Measurements from ENCODE around the gene ZSWIM4. TPM values are rescaled to one million over a fixed set of nuclear protein-coding genes. Genes with fewer than 3 reads are reported as not detected.
"Not testable (repeated sequence)": the region's sequence is repeated elsewhere in the genome, so short reads cannot be mapped to it uniquely, and the experiment has no call there.

The ZSWIM4 gene
- total RNA-seq, 4 donors from 2014 or later = 0.26 to 8.4 (median 6.0) TPM

- intact Hi-C loops (cut with DNase I; ENCODE audit: low total_unique reads) = no loop called here
- Histone ChIP-seq H3K9me3 (no peaks in the 10 kb centered on the region), H3K27me3 (no peaks in the 10 kb centered on the region), H3K27ac (no peak overlapping the region), H3K36me3 (no peaks in the 10 kb centered on the region), H3K4me1 (peaks cover 0 to 5% of the 10 kb centered on the region in 2 donors), H3K4me3 (no peak overlapping the region)
- TF ChIP-seq POLR2A (IDR thresholded peaks at IDR 0.05) (no peak), CTCF (IDR thresholded peaks at IDR 0.05) (no peak)
- DNase-seq = no peak
Observed at GRCh38 chr19:13790354-13790753, 4.9 kb upstream of the ZSWIM4 start.

- intact Hi-C loops (cut with DNase I; ENCODE audit: low total_unique reads); H3K9me3 ChIP-seq; H3K36me3 ChIP-seq; H3K4me3 ChIP-seq; H3K27me3 ChIP-seq; DNase-seq: not testable (repeated sequence)
- Histone ChIP-seq H3K4me1 (peaks cover 10 to 20% of the 10 kb centered on the region in 2 donors), H3K27ac (peak overlapping the region in 1 of 2 donors; percentile 88)
Observed at GRCh38 chr19:13793317-13793716, 1.9 kb upstream of the ZSWIM4 start.

GRCh38 chr19:13794398-13794756 lies 866 bp upstream of the ZSWIM4 start:
- Histone ChIP-seq H3K27ac (peak overlapping the region; percentile 88 to 92), H3K36me3 (no peaks in the 10 kb centered on the region), H3K9me3 (no peaks in the 10 kb centered on the region), H3K4me3 (peak overlapping the region; percentile 76), H3K4me1 (peaks cover 10 to 17% of the 10 kb centered on the region in 2 donors), H3K27me3 (no peaks in the 10 kb centered on the region)
- TF ChIP-seq CTCF (IDR thresholded peaks at IDR 0.05) (no peak), POLR2A (IDR thresholded peaks at IDR 0.05) (no peak)
- peak; percentile 88 to 91 for DNase-seq
- intact Hi-C loops (cut with DNase I; ENCODE audit: low total_unique reads) = no loop called here

GRCh38 chr19:13795595-13796300 lies 505 bp downstream of the ZSWIM4 start:
- H3K27ac ChIP-seq = peak overlapping the region; percentile 88 to 99
- TF ChIP-seq CTCF (IDR thresholded peaks at IDR 0.05) (no peak), POLR2A (IDR thresholded peaks at IDR 0.05) (no peak)
- H3K36me3 ChIP-seq = no peaks in the 10 kb centered on the region
- peak overlapping the region; percentile 76 to 95 for H3K4me3 ChIP-seq
- intact Hi-C loops (cut with DNase I; ENCODE audit: low total_unique reads) = loop anchor here (5.0 kb wide), 1 partner anchor 57 kb away; no protein-coding TSS in a partner anchor
- DNase-seq = no peak
- H3K27me3 ChIP-seq = no peaks in the 10 kb centered on the region
- peaks cover 10 to 17% of the 10 kb centered on the region in 2 donors for H3K4me1 ChIP-seq
- H3K9me3 ChIP-seq = no peaks in the 10 kb centered on the region

GRCh38 chr19:13796301-13797057 lies 1.2 kb downstream of the ZSWIM4 start:
- H3K27ac ChIP-seq = peak overlapping the region; percentile 88 to 99
- H3K36me3 ChIP-seq = no peaks in the 10 kb centered on the region
- intact Hi-C loops (cut with DNase I; ENCODE audit: low total_unique reads) = loop anchor here (5.0 kb wide), 1 partner anchor 56 kb away; no protein-coding TSS in a partner anchor
- no peaks in the 10 kb centered on the region for H3K27me3 ChIP-seq
- peak; percentile 81 to 87 for DNase-seq
- H3K9me3 ChIP-seq = no peaks in the 10 kb centered on the region
- TF ChIP-seq POLR2A (IDR thresholded peaks at IDR 0.05) (no peak), CTCF (IDR thresholded peaks at IDR 0.05) (peak in 2 of 4 experiments; percentile 13 to 17)
- H3K4me3 ChIP-seq = peak overlapping the region; percentile 76 to 95
- H3K4me1 ChIP-seq = peaks cover 10 to 17% of the 10 kb centered on the region in 2 donors
